Osteocyte (in vitro differentiated cells): ENCODE data around the gene RAB27B. TPM values are rescaled to one million over a fixed set of nuclear protein-coding genes. Genes with fewer than 3 reads are reported as not detected.

Experiments
- DNase-seq: peaks from one replicate; pipeline ENCODE4 v3.0.0; 2021; ENCODE audit warnings: mixed read lengths; ENCODE audit not compliant: unreplicated experiment; ENCODE audit errors: extremely low spot score
- H3K27ac Mint-ChIP-seq: one replicate; pipeline ENCODE4 v1.8.0; 2021; ENCODE audit warnings: mild to moderate bottlenecking, mixed read lengths; ENCODE audit not compliant: unreplicated experiment
- H3K27me3 Mint-ChIP-seq: one replicate; pipeline ENCODE4 v1.8.0; 2021; ENCODE audit warnings: mixed read lengths; ENCODE audit not compliant: unreplicated experiment
- H3K36me3 Mint-ChIP-seq: one replicate; pipeline ENCODE4 v1.8.0; 2021; ENCODE audit warnings: mixed read lengths; ENCODE audit not compliant: unreplicated experiment
- H3K4me1 Mint-ChIP-seq: one replicate; pipeline ENCODE4 v1.8.0; 2021; ENCODE audit warnings: mixed read lengths; ENCODE audit not compliant: unreplicated experiment
- H3K4me3 Mint-ChIP-seq: one replicate; pipeline ENCODE4 v1.8.0; 2021; ENCODE audit warnings: mild to moderate bottlenecking, moderate library complexity, mixed read lengths; ENCODE audit not compliant: unreplicated experiment
- H3K9me3 Mint-ChIP-seq: one replicate; pipeline ENCODE4 v1.8.0; 2021; ENCODE audit warnings: mixed read lengths; ENCODE audit not compliant: unreplicated experiment
- CTCF ChIP-seq: fragments of 200-600 bp; sonication (generic); IDR thresholded peaks from 2 replicates; pipeline ENCODE4 v1.5.0; 2021; ENCODE audit warnings: antibody characterized with exemption, mild to moderate bottlenecking, moderate library complexity
- total RNA-seq: library from RNA; stranded (reverse); gene quantifications from 2 replicates; pipeline ENCODE4 v1.2.1, GENCODE V29; 2021

Gene RAB27B
- total RNA-seq, 1 donor from 2014 or later = 1.9 TPM

- H3K27me3 Mint-ChIP-seq = peaks cover 35% of the 10 kb centered on the region
- DNase-seq = no peak
- no peak for TF ChIP-seq CTCF
- peaks cover 10% of the 10 kb centered on the region for H3K9me3 Mint-ChIP-seq
- H3K4me3 Mint-ChIP-seq = no peak overlapping the region
- peaks cover 5% of the 10 kb centered on the region for H3K36me3 Mint-ChIP-seq
- no peak overlapping the region for H3K27ac Mint-ChIP-seq
- H3K4me1 Mint-ChIP-seq = peaks cover 16% of the 10 kb centered on the region
These were observed 2.6 kb downstream of the RAB27B start for GRCh38 chr18:54830866-54831265.

GRCh38 chr18:54835944-54836343, 7.7 kb downstream of the RAB27B start:
- Mint-ChIP-seq H3K4me1 (no peaks in the 10 kb centered on the region), H3K27me3 (peaks cover 57% of the 10 kb centered on the region), H3K36me3 (peaks cover 5% of the 10 kb centered on the region), H3K27ac (no peak overlapping the region), H3K9me3 (peaks cover 10% of the 10 kb centered on the region), H3K4me3 (no peak overlapping the region)
- TF ChIP-seq CTCF = no peak
- no peak for DNase-seq

GRCh38 chr18:54843314-54843713, 15.0 kb downstream of the RAB27B start:
- Mint-ChIP-seq H3K27me3 (peaks cover 19% of the 10 kb centered on the region), H3K4me1 (no peaks in the 10 kb centered on the region), H3K9me3 (no peaks in the 10 kb centered on the region), H3K27ac (no peak overlapping the region), H3K4me3 (no peak overlapping the region), H3K36me3 (no peaks in the 10 kb centered on the region)
- no peak for DNase-seq
- TF ChIP-seq CTCF = no peak

GRCh38 chr18:54845787-54846186, 17.5 kb downstream of the RAB27B start:
- no peaks in the 10 kb centered on the region for H3K36me3 Mint-ChIP-seq
- DNase-seq = no peak
- no peaks in the 10 kb centered on the region for H3K4me1 Mint-ChIP-seq
- no peak for TF ChIP-seq CTCF
- peaks cover 7% of the 10 kb centered on the region for H3K27me3 Mint-ChIP-seq
- H3K4me3 Mint-ChIP-seq = no peak overlapping the region
- H3K27ac Mint-ChIP-seq = no peak overlapping the region
- no peaks in the 10 kb centered on the region for H3K9me3 Mint-ChIP-seq

- Mint-ChIP-seq H3K27me3 (peaks cover 15% of the 10 kb centered on the region), H3K27ac (no peak overlapping the region), H3K4me1 (no peaks in the 10 kb centered on the region), H3K36me3 (no peaks in the 10 kb centered on the region), H3K4me3 (no peak overlapping the region), H3K9me3 (no peaks in the 10 kb centered on the region)
- DNase-seq = no peak
- no peak for TF ChIP-seq CTCF
These were observed 19.8 kb downstream of the RAB27B start for GRCh38 chr18:54848121-54848520.
